CD4-positive, alpha-beta T cell treated with Interleukin-6 for 4 hours (primary cell): ENCODE results near the gene ZBED4.

Experiments used
- DNase-seq: peaks from one replicate; pipeline ENCODE4 v3.0.0-alpha.2; 2020; ENCODE audit warnings: mixed read lengths

Gene ZBED4

DNA sequence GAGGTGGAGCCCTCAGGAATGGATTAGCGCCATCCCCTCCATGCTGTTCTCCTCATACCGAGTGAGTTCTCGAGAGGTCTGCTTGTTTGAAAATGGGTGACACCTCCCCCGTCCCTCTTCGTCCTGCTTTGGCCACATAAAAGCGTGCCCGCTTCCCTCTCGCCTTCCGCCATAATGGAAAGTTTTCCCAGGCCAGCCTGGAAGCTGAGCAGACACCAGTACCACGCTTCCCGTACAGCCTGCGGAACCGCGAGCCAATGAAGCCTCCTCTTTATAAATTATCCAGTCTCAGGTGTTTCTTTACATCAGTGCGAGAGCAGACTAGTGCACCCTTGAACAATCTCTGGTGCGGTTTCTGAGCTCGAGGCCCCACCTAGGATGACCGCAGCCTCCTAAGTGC lies 51.8 kb downstream of the ZBED4 start:
- DNase-seq = no peak

- no peak for DNase-seq
Observed at GRCh38 chr22:49906071-49906798, 52.6 kb downstream of the ZBED4 start.

DNA sequence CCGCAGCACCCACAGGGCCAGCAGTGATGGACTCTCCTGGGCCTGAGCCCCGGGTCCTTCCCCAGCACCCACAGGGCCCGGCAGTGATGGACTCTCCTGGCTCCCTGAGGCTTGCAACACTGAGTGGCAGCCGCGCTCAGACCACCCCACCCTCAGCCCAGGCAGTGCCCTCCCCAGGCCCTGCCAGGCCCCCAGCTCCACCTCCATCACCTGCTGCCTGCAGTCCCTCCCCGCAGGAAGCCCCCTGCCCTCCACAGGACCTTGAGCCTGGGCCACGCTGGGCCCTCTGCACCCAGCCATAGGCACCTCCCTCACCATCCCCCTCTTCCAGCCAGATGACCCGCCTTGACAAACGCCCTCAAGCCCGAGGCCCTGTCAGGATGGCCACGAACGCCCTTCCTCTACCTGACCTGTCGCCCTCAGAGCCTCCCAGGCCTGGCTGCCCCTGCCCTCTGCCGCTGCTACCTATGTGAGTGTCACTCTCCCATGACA lies 53.2 kb downstream of the ZBED4 start:
- DNase-seq = no peak

DNA sequence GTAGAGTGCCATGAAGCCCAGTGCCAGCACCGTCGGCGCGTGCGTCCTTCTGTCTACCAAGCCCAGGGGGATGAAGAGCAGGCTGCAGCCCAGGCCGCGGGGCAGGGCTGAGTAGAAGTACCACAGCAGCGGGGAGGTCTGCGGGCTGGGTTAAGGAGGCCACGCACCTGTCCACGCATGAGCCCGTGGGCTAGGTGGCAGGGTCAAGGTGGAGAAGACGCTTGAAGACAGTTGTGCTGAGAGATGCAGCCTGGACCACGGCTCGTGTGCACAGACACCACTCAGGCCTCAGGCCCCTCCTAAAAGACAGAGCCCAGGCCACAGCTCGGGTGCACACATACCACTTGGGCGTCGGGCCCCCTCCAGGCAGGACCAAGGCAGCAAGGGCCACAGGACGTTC lies 54.2 kb downstream of the ZBED4 start:
- DNase-seq = no peak

GRCh38 chr22:49909476-49910205 lies 56.0 kb downstream of the ZBED4 start:
- DNase-seq = no peak

DNA sequence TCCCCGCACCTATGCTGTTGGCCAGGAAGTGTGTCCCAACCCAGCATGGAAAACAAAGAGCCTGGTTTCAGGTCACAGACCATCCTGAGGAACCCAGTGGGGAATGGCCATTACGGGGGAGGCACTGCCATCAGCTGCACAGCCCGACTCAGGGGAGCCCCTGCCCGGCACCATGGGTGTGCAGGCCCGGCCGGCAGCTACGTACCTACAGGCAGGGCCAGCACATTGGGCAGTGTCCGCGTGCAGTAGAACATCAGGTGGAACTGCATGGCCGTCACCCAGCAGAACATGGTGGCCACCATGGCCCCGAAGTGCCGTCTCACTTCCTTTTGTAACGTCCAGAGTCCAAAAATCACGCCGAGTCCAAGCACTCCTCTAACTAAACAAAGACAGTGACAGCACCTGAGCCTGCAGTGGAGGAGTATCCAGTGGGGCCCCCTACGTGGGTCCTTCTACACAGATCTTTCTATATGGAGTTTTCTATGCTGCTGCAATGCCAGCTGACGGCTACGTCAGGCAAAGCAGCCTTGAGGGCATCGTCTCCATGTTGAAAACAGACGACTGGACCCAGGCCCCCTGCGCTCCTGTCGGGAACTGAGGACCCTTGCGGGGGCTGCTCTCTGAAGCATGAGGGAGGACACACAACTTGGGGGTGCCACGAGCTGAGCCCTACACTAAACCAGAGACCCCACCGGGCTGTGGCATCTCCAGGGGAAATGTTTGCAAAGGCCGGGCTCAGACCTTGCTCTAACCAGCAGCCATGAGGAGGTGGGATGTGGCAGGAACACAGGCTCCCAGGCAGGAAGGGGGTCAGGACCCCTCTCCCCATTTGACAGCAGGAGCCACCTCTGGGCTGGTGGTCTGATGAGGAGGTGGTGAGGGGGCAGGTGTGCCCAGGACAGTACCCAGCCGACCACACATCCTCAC lies 56.8 kb downstream of the ZBED4 start:
- no peak for DNase-seq

DNA sequence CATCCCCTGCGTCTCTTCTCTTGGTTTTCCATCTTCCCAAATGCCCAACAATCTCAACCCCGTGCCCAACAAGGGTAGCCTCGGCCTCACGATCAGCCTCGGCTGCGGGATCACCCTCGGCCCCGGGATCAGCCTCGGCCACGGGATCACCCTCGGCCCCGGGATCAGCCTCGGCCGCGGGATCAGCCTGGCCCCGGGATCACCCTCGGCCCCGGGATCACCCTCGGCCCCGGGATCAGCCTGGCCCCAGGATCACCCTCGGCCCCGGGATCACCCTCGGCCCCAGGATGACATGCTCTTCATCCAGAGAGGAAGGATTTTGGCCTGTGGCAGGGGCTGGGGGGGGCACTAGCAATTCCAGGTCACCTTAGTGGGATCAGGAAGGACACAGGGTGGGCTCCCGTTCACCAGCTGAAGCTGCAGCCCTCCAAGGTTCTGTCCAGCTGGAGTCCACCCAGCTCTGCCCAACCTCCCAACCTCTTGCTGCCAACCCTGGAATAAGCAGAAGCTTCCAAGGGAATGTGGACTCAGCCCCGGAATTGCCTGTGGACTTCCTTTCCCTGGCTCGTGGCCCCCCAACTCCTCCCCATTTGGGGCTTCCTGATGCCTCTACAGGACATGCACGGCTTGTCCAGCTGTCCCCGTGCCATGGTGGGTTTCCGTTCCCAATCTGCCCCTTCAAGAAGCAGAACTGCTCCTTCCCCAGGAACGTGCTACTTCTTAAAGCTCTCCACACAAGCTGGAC lies 58.4 kb downstream of the ZBED4 start:
- DNase-seq = no peak

DNA sequence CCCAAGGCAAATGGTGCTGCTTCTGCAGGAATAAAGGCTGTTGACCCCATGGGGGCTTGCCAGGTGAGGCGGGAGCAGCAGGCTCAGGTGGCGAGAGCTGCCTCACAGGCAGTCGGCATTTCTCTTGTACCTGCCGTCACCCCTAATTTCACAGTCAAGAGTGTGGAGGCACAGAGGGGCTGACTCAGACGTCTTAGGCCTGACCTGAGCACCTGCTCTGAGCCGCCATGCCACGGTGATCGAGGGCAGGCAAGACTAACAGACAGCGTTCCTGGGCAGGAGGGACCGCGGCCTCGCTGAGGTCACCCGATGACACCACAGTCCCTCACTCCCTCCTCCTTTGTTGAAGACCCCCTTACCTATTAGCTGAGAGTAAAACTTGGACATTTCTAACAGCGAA lies 59.4 kb downstream of the ZBED4 start:
- no peak for DNase-seq

- DNase-seq = no peak
Observed at GRCh38 chr22:49913446-49913845, 59.8 kb downstream of the ZBED4 start.

GRCh38 chr22:49914256-49914655 lies 60.6 kb downstream of the ZBED4 start:
- DNase-seq = no peak

GRCh38 chr22:49915610-49916009 lies 62.0 kb downstream of the ZBED4 start:
- DNase-seq = no peak

GRCh38 chr22:49916831-49917230 lies 63.2 kb downstream of the ZBED4 start:
- no peak for DNase-seq

- peak; percentile 96 for DNase-seq
Observed at GRCh38 chr22:49917974-49918910, 64.6 kb downstream of the ZBED4 start, which contains the start of the genes ALG12 and CRELD2. ALG12 (minus strand) TSS chr22:49918438; CDS start chr22:49913765, 4,673 bp downstream. CRELD2 (plus strand) TSS chr22:49918634; CDS start chr22:49918770, 136 bp downstream.

GRCh38 chr22:49918911-49919881 lies 65.6 kb downstream of the ZBED4 start:
- no peak for DNase-seq

DNA sequence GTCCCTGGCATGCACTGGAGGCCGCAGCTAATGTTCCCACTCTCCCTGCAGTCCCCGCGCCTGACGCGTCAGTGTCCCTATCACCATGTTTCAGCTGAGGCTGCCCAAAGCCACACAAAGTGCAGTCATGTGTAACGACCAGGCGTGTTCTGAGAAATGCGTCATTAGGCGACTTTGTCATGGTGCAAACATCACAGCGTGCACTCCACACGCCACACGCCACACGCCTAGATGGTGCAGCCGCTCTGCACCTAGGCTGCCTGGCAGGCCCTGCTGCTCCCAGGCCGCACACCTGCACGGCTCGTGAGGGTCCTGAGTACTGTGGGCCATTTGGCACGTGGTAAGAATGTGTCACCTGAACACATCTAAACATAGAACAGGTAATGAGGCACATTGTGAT lies 67.2 kb downstream of the ZBED4 start:
- DNase-seq = no peak

DNA sequence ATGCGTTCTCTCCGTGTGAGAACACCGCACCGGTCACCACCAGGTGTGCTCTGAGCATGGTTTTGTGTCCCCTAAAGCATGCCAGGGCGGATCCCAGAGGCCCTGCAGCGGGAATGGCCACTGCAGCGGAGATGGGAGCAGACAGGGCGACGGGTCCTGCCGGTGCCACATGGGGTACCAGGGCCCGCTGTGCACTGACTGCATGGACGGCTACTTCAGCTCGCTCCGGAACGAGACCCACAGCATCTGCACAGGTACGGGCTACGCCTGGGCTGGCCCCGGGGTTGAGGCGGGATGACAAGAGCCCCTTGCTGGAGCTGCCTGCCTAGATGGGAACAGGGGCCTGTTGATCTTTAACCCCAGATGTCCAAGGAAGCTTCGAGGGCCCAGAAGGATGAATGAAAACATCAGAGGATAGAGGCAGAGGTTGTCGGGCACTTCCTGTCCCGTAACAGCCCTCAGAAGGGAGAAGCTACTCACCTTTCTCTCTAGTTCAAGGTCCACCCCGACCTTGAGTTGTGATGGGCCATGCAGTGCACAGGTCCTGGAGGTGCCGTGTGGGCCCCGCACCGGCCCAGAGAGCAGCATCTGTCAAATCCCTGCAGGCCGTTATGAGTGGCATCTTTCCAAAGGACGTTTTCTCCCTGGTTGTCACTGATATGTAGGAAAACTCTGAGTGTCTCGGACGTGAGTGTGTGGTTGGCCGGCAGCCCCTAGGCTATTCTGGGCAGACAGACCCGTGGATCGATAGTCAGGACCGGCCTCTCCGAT lies 68.0 kb downstream of the ZBED4 start:
- no peak for DNase-seq

- DNase-seq = no peak
Observed at GRCh38 chr22:49922484-49922883, 68.8 kb downstream of the ZBED4 start.

DNA sequence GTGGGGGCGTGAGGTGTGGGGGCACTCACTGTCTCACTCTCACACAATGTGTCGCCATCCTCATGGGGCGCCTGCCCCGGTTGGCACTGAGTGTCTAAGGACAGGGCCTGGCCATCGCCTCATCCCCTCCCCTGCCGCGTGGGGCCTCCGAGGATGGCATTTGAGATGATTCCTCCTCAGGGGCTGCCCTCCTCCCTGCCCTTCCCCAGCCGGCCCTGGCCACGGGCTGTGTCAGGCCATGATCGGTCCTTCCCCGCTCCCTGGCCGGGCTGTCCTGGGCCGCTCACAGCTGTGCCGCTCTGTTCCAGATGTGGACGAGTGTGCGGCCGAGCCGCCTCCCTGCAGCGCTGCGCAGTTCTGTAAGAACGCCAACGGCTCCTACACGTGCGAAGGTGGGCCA lies 69.3 kb downstream of the ZBED4 start:
- no peak for DNase-seq

- DNase-seq = peak; percentile 37
Observed at GRCh38 chr22:49923445-49923844, 69.8 kb downstream of the ZBED4 start.
